ENCODE results near the gene AKNAD1.

AKNAD1 gene

DNA sequence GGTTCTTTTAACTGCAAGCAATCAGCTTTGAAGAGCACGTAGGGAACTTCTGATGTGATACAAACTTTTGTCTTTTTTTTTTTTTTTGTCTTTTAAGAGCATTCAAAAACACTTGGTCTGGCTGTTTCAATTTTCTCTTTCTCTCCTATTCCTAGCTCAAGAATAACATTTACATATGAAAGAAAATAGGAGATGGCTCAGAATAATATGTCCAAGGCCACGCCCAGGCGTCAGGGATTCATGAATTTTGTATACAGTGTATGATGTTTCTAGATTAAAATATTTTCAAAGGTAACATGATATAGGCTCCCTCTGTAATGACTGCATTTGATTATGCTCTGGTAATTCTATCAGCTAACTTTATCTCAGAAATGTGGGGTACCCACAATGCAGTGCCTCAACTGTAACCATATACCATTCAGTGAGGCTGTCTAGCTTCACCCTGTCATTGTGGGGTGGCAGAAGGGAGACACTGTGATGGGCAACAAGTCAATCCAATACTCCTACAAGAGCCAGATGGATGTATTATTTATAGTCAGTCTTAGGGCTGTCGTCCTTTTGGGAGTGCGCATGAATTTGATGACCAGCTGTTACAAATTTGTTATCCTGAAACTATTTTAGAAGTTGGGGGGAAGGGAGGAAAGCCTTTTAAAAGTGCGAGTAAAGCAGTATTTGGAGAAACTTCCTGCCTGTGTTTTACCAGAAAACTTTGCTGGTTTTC is 1.5 kb upstream of the AKNAD1 start:
- TF ChIP-seq SIN3A (IDR thresholded peaks at IDR 0.05; ENCODE audit: borderline replicate concordance, insufficient read depth, low read length) (no peak), POLR2AphosphoS5 (IDR thresholded peaks at IDR 0.05; ENCODE audit: low read depth, low read length) (no peak), TAF1 (IDR thresholded peaks at IDR 0.05; ENCODE audit: borderline replicate concordance, insufficient read depth, low read length) (no peak)

DNA sequence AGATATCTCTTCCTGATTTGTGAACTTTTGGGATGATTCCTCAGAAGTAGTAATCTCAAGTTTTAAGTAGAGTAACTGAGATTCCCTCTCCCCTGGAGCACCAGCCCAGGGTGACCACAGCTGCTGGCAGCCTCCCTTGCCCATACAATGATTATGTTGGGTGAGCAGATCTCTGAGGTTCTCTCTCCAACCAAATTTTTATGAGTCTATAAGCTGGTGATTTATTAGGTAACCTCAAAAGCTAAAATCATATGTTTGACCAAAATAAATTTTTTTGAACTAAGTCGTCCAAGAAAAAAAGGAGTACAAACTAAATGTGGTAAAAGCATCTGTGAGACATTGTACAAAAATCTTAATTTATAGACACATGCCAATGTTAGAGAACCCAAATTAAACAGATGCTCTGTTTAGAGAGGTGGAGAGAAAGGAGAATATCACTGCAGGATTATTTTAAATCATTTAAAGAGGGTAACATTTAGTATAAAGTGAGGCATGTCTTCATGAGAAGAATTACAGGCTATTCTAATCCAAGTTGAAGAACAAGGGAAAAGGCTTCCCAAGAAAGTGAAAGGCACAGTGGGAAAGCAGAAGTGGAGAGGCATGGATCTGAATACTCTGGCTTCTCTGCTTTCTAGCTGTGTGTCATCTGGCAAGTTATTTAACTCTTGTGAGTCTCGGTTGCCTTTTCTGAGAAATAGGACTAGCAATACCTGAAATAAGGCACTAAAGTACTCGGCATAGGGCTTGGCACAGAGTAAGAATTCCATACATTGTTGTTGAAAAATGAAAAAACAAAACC is 2.5 kb downstream of the AKNAD1 start:
- TF ChIP-seq SIN3A (IDR thresholded peaks at IDR 0.05; ENCODE audit: borderline replicate concordance, insufficient read depth, low read length) = no peak
- TF ChIP-seq, protein P1, sequence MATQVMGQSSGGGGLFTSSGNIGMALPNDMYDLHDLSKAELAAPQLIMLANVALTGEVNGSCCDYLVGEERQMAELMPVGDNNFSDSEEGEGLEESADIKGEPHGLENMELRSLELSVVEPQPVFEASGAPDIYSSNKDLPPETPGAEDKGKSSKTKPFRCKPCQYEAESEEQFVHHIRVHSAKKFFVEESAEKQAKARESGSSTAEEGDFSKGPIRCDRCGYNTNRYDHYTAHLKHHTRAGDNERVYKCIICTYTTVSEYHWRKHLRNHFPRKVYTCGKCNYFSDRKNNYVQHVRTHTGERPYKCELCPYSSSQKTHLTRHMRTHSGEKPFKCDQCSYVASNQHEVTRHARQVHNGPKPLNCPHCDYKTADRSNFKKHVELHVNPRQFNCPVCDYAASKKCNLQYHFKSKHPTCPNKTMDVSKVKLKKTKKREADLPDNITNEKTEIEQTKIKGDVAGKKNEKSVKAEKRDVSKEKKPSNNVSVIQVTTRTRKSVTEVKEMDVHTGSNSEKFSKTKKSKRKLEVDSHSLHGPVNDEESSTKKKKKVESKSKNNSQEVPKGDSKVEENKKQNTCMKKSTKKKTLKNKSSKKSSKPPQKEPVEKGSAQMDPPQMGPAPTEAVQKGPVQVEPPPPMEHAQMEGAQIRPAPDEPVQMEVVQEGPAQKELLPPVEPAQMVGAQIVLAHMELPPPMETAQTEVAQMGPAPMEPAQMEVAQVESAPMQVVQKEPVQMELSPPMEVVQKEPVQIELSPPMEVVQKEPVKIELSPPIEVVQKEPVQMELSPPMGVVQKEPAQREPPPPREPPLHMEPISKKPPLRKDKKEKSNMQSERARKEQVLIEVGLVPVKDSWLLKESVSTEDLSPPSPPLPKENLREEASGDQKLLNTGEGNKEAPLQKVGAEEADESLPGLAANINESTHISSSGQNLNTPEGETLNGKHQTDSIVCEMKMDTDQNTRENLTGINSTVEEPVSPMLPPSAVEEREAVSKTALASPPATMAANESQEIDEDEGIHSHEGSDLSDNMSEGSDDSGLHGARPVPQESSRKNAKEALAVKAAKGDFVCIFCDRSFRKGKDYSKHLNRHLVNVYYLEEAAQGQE (IDR thresholded peaks at IDR 0.05; ENCODE audit: insufficient read depth in 1 of 2, low read depth in 2 of 2, low read length in 2 of 2) = no peak
- no peak for TF ChIP-seq POLR2AphosphoS5 (IDR thresholded peaks at IDR 0.05; ENCODE audit: low read depth, low read length)
- TF ChIP-seq TAF1 (IDR thresholded peaks at IDR 0.05; ENCODE audit: borderline replicate concordance, insufficient read depth, low read length) = no peak
- no peak for TF ChIP-seq FOXP2 (optimal IDR thresholded peaks at IDR 0.05; ENCODE audit: borderline replicate concordance, extremely low read depth, extremely low read length, insufficient read depth)

DNA sequence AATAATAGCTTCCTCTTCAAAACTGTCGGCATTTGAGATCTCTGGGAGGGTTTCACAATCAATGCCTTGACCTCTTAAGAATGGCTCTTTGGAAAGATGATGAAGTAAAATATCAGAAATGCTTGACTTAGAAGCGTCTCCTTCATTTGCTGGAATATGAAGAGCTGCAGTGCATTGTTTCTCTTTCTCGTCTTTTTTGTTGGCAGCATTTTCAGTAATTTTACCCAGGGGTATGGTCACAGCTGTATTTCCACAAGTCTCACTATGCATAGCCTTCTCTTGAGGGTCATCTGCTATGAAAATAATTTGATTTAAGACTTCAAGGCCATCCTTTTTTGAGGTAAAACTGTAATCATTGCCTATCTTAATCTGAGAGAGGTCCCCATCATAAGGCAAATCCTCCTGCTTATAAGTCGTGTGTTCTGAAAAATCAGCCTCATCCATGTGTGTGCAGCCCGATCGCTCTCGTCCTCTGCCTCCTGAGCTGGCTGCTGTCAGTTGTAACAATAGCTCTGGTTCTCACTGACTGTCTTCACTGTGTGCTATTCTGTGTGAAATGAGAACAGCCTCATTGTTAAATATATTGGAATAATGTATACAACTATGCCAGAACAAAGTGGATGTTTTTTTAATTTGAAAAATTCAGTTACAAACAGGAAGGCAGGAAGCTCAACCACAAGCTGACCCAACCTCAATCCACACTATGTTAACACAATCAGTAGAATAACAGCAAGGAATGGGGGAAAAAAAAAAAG is 4.5 kb downstream of the AKNAD1 start:
- TF ChIP-seq SIN3A (IDR thresholded peaks at IDR 0.05; ENCODE audit: borderline replicate concordance, insufficient read depth, low read length) (no peak), TAF1 (IDR thresholded peaks at IDR 0.05; ENCODE audit: borderline replicate concordance, insufficient read depth, low read length) (no peak), FOXP2 (optimal IDR thresholded peaks at IDR 0.05; ENCODE audit: borderline replicate concordance, extremely low read depth, extremely low read length, insufficient read depth) (no peak)
- TF ChIP-seq, protein P1 (IDR thresholded peaks at IDR 0.05; ENCODE audit: insufficient read depth in 1 of 2, low read depth in 2 of 2, low read length in 2 of 2) = no peak

DNA sequence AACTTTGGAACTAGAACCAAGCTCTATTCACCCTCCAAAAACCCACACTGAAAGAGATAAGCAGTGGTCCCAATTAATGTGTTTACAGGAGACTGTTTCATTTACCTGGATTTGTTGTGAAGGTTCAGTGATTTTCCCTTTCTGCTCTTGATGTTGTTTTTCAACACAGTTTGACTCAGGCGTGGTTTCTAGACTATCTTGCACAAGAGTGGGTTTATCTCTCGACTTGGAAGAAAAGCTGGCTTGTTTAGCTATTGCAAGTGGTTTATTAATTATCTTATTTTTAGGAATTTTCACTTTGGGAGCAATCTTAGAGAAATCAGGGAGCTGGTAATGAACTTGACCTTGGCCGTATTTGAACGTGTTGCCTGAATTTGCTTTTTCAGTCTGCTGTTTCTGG is 5.3 kb downstream of the AKNAD1 start:
- TF ChIP-seq TAF1 (IDR thresholded peaks at IDR 0.05; ENCODE audit: borderline replicate concordance, insufficient read depth, low read length) = no peak
- no peak for TF ChIP-seq SIN3A (IDR thresholded peaks at IDR 0.05; ENCODE audit: borderline replicate concordance, insufficient read depth, low read length)
- TF ChIP-seq, protein P1 (IDR thresholded peaks at IDR 0.05; ENCODE audit: insufficient read depth in 1 of 2, low read depth in 2 of 2, low read length in 2 of 2) = no peak
- no peak for TF ChIP-seq FOXP2 (optimal IDR thresholded peaks at IDR 0.05; ENCODE audit: borderline replicate concordance, extremely low read depth, extremely low read length, insufficient read depth)
- TF ChIP-seq POLR2AphosphoS5 (IDR thresholded peaks at IDR 0.05; ENCODE audit: low read depth, low read length) = no peak

DNA sequence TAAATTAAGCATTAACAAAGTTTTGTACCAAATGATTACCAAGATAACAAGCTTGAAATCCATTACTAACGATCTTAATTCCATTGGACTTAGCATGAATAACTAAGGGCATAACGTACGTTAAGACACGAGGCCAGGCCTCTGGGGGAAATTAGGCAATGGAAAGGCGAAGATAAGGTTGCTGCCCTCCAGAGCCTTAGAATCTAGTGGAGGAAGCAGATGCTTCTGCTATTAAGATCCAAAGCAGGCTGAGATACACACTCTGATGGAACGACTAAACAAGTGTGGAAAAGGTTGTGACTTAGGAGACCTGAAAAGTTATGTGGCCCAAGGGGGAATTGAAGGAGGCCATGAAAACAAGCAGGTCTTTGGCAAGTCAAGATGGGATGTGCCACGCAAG is 6.0 kb downstream of the AKNAD1 start:
- TF ChIP-seq, protein P1 (IDR thresholded peaks at IDR 0.05; ENCODE audit: insufficient read depth in 1 of 2, low read depth in 2 of 2, low read length in 2 of 2) = no peak
- no peak for TF ChIP-seq FOXP2 (optimal IDR thresholded peaks at IDR 0.05; ENCODE audit: borderline replicate concordance, extremely low read depth, extremely low read length, insufficient read depth)
- TF ChIP-seq POLR2AphosphoS5 (IDR thresholded peaks at IDR 0.05; ENCODE audit: low read depth, low read length) = no peak
- no peak for TF ChIP-seq SIN3A (IDR thresholded peaks at IDR 0.05; ENCODE audit: borderline replicate concordance, insufficient read depth, low read length)
- TF ChIP-seq TAF1 (IDR thresholded peaks at IDR 0.05; ENCODE audit: borderline replicate concordance, insufficient read depth, low read length) = no peak

Measured in PFSK-1 (cell line).